HG03342 (cell line): ENCODE data around the gene BAZ2B.
"Not testable (repeated sequence)": the region's sequence is repeated elsewhere in the genome, so short reads cannot be mapped to it uniquely, and the experiment has no call there.

ENCODE experiments used
- ATAC-seq: cut with Tn5 transposase; IDR thresholded peaks from one replicate; pipeline ENCODE4 v1.9.1; 2021; ENCODE audit warnings: mild to moderate bottlenecking, moderate library complexity; ENCODE audit not compliant: unreplicated experiment

BAZ2B gene

DNA sequence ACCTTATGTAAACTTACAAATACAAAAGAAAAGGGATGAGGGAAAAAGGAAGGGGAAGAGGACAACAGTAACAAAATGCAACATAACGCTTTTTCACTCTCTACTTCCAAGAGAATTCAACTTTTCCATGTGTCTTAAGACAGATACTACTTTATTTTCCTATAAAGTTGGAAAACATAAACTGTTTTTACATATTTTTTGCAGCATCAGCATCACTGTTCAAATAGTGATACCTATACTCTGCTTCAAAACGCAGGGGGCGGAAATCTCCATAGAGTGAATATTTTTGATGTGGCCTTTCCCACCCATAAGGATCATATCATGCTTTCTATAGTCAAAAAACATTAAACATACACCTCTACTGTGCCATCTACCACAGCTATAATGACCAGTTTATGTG, 77.5 kb downstream of the BAZ2B start:
- ATAC-seq = no peak

DNA sequence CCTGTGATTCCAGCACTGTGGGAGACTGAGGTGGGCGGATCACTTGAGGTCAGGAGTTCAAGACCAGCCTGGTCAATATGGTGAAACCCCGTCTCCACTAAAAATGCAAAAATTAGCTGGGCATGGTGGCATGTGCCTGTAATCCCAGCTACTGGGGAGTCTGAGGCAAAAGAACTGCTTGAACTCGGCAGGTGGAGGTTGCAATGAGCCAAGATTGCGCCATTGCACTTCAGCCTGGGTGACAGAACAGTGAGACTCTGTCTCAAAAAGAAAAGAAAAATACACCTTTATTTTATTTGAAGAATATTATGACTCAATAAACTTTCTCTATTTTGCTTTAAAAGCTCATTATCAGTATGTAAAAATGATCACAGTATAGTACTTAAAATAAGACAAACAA, 81.1 kb downstream of the BAZ2B start:
- not testable (repeated sequence) for ATAC-seq

DNA sequence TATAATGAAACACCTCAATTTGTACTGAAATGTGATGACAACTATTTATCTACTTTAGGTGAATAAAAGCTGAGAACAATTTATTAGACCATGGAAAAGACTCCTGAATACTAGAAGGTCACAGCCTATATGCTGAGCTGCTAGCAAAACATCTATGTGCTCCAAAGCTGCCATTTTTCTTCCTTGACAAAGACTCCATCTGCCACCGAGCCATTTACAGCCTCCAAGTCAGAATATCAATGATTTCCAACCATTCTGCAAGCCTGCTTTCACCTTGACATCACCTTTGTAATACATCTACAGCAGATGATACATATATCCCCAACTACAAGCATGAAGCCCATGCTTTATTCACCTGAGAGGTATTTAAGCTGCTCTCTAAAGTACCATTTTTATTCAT, 84.9 kb downstream of the BAZ2B start:
- ATAC-seq = no peak

DNA sequence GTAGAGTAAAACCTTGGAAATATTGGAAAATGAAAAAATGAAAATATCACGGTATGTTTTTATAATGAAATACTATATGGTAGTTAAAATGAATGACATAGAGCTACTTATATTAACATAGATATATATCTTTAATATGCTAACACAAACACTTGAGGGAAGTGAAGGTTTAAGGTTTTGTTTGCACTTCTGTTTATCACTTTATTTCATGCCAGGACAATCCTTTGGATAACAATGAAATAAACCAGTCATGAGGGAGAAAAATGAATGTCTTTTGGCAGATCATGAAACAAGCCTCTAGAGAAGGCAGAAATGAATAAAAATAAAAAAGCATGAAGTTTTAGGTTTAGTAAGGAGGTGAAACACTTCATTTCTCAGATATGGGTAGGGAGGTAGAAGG, 89.9 kb downstream of the BAZ2B start:
- ATAC-seq = no peak

GRCh38 chr2:159525012-159525411, 91.3 kb downstream of the BAZ2B start:
- ATAC-seq = no peak

DNA sequence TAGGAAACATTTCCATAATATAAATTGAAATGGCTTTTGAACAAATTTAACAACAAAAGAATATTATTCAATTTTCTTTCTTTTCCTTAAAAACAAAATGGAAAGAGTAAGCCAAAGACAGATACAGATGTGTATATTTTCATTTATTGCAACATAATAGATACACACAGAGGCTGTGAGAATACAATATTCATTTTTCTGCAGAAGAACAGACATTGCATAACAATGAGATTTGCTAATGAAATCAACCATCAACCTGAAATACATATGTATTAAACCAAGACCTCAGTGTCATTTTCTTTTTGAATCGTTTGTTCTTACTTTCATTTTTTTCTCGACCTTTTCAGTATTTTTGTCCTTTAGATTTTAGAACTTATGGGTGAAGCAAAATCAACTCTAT, 95.1 kb downstream of the BAZ2B start:
- ATAC-seq = no peak

DNA sequence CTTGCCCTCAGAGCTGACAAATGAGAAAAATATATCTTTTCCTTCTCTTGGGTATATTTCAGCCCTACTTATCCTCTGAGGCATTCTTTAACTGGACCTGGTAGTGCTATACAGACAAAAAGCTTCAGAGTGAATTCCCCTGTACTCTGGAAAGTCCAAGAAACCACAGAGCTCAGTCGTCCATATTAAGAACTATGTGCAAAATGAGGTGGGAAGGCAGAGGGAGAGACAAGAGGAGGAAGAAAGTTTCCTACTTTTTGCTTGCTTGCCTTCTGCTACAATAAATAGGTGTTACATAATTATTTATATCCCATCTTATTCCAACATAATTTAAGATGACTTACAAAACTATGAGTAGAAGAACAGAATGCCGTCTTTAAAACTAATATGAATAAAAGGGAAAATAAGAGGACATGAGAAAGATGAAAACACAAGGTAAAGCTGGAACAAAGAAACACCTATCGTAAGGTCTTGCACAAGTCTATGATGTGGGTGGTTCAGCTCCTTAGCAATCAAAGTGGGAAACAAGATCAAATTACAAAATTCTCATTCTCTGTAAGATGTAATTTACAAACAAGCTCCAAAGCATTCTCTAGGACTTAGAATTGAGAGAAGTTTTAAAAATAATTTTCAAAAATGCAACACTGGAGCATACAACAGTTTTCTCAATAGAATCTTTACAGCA, 97.9 kb downstream of the BAZ2B start:
- no peak for ATAC-seq

GRCh38 chr2:159516241-159516758, 100.0 kb downstream of the BAZ2B start:
- peak; percentile 94 for ATAC-seq

DNA sequence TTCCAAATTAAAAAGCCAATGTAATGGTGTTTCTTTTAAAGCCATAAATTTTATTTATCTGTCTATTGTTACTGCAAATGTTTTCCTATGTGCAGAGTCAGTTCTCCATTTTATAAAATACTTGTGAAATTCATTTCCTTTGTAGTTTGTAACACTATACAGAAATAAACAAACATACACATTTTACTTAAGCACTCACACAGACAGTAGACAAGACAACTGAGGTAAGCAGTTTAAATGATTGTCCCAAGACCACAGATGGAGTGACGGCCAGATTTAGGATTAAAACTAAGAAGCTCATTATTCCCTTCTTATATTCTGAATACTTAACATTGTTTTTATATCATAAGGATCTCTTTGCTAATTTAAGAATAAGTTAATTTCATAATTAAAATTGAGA, 100.9 kb downstream of the BAZ2B start:
- no peak for ATAC-seq

GRCh38 chr2:159513745-159514144, 102.6 kb downstream of the BAZ2B start:
- no peak for ATAC-seq

- no peak for ATAC-seq
Observed at GRCh38 chr2:159508140-159508539, 108.2 kb downstream of the BAZ2B start.

DNA sequence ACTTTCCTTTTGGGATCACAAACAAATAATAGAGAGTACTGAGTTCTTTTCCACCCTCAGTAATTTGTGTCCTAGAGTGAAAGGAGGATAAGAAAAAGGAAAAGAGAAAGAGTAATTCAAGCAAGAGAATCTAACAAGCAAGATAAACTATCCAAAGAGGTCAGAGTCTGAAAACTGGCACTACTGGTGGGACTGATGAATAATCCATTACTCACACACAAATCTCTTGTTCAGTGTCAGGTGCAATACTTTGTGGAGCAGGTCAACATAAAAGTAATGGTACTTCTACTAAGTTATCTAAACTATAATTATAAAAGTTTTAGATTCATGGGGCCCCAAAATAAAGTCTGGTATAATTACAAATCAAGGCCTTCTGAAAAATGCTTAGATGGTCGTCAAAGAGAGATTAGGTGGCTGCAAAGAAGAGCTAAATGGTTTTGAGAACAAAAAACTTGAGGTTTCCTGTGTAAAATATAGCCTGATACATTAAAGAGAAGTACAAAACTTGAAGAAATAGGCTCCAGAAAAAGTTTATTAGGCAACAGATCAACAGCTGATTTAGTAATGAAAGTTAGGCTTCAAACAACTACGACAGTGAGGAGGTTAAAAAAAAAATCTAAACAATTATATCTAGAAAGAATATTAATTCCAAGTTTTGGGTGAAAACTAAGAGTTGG, 109.4 kb downstream of the BAZ2B start:
- no peak for ATAC-seq

DNA sequence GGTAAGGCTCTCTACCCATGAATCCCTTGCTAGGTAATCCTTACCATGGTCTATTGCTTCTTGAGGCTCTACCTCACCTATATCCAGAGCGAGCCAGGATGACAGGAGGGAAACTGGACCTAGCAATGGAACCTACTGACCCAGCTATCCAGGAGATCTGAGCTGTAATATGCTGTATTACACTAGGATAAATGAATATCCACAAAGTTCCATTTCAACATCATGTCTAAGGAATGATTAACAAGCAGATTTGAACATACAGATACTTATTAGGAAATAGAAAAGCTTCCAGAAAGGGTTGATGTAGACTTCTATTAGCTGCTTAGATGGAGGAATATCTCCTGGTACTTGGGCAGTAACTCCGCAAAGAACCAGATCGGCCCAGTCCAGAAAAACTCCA, 110.1 kb downstream of the BAZ2B start:
- no peak for ATAC-seq

DNA sequence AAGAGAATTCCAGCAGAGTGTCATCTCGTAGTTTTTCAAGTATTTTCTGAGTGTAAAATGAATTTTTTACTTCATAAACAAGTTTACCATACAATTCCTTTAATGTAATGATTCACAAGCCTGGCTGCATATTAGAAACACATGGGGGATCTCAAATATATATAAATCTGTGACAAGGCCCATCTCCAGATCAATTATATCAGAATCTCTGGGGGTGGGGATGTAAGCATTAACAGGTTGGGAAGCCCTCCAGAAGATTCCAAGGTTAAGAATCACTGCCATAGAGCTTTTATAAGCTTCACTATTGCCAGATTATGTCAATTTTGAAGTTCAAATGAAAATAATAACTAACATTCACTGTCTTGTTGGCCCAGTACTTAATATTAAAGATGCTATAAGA, 111.2 kb downstream of the BAZ2B start:
- no peak for ATAC-seq

- no peak for ATAC-seq
Observed at GRCh38 chr2:159501743-159502142, 114.6 kb downstream of the BAZ2B start.

- no peak for ATAC-seq
Observed at GRCh38 chr2:159497847-159498246, 118.5 kb downstream of the BAZ2B start.

DNA sequence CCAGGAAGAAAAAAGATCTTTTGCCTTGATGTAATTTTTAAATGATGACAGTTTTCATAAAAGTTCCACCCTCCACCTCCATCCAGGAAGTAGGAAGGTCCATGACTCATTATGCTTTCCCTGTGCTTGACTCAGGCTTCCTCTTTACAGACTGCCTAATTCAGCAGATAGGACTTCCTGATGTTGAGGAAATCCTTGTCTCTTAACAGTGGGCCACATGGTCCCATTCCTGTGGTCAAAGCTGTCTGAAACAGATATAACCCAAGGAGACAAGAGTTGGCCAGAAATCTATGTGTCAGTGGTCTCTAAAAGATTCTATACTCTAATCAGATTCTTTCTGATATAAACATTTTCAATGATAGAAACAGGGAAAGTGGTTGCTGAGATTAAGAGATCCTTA, 119.1 kb downstream of the BAZ2B start:
- no peak for ATAC-seq

DNA sequence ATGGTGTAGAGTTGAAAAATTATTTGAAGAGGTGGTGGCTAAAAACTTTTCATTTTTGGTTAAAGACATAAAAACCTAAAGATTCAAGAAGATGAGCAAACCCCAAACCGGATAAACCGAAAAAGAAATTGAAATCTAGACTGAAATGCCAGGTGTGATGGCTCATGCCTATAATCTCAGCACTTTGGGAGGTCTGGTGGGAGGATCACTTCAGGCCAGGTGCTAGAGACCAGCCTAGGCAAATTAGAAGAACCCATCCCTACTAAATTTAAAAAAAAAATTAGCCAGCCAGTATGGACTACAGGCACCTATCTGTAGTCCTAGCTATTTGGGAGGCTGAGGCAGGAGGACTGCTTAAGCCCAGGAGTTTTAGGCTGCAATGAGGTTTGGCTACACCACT, 126.9 kb downstream of the BAZ2B start:
- no peak for ATAC-seq

DNA sequence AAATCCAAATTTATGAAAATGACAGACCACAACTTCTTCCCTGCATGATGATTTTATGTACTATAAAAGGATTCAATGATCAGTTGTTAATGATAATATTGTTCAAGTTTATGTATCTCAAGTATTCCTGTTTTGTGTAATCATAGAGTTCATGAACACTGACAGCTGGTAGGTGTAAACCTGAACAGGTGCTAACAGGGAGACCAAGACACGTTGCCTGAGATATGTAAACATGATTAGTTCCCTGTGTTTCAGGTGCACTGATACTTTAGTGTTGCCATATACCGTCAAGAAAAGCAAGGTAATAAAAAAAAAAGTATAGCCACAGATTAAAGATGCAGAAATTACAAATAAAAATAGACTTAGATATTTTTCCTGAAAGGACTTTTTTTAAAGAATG, 131.8 kb downstream of the BAZ2B start:
- ATAC-seq = no peak

- no peak for ATAC-seq
Observed at GRCh38 chr2:159476329-159476728, 140.0 kb downstream of the BAZ2B start.

- ATAC-seq = no peak
Observed at GRCh38 chr2:159475793-159476192, 140.6 kb downstream of the BAZ2B start.

DNA sequence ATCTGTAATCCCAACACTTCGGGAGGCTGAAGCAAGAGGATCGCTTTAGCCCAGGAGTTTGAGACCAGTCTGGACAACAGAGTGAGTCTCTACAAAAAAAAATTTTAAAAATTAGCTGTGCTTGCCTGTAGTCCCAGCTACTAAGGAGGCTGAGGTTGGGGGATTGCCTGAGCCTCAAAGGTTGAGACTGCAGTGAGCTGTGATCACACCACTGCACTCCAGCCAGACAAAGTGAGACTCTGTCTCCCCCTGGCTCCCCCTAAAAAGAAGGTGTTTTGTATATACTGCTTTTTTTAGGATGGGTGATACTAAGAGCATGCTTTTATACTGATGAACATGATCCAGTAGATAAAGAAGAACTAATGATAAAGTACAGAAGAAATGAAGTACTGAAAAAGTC, 145.0 kb downstream of the BAZ2B start:
- no peak for ATAC-seq

- no peak for ATAC-seq
Observed at GRCh38 chr2:159468257-159468656, 148.1 kb downstream of the BAZ2B start.
